Fibroblast of lung (primary cell): Measurements from ENCODE around the gene TIAM1. TPM values are rescaled to one million over a fixed set of nuclear protein-coding genes. Genes with fewer than 3 reads are reported as not detected.

Experiments
- DNase-seq, 2 donors: peaks; one replicate each; pipeline versions ENCODE4 v3.0.0 to v3.0.0-alpha.2; 2010; ENCODE audit warnings: low read depth in 2 of 2
- H2AFZ ChIP-seq: 2 replicates; pipeline ENCODE4 v1.5.1; 2012; ENCODE audit warnings: low read length, control low read depth, inconsistent platforms
- H3K27ac ChIP-seq: 2 replicates; pipeline ENCODE4 v1.5.1; 2011; ENCODE audit warnings: low read length, control low read depth; ENCODE audit not compliant: insufficient read depth
- H3K27me3 ChIP-seq: 2 replicates; pipeline ENCODE4 v1.5.1; 2011; ENCODE audit warnings: mild to moderate bottlenecking, low read length; ENCODE audit not compliant: control insufficient read depth, insufficient read depth
- H3K36me3 ChIP-seq: 2 replicates; pipeline ENCODE4 v1.5.1; 2011; ENCODE audit warnings: low read length; ENCODE audit not compliant: control insufficient read depth, insufficient read depth
- H3K4me1 ChIP-seq: 2 replicates; pipeline ENCODE4 v1.5.1; 2011; ENCODE audit warnings: low read length; ENCODE audit not compliant: control insufficient read depth, insufficient read depth; ENCODE audit errors: extremely low read depth
- H3K4me2 ChIP-seq: 2 replicates; pipeline ENCODE4 v1.5.1; 2011; ENCODE audit warnings: low read length, control low read depth; ENCODE audit not compliant: insufficient read depth; ENCODE audit errors: extremely low read depth
- H3K4me3 ChIP-seq, 4 experiments: fragments of 200-600 bp in 1 of 4; sonication (generic) in 1 of 4; replicated peaks in 1 of 4; 2 replicates each; pipeline ENCODE4 v1.5.1; 2011 to 2016; ENCODE audit warnings: low read length in 4 of 4, low read depth in 3 of 4, mild to moderate bottlenecking in 3 of 4, control low read depth in 2 of 4, inconsistent platforms in 1 of 4, mixed read lengths in 1 of 4; ENCODE audit not compliant: insufficient read depth in 1 of 4; ENCODE audit errors: control extremely low read depth in 1 of 4
- H3K79me2 ChIP-seq: 2 replicates; pipeline ENCODE4 v1.5.1; 2012; ENCODE audit warnings: mild to moderate bottlenecking, low read length, inconsistent platforms; ENCODE audit not compliant: control insufficient read depth, insufficient read depth
- H3K9ac ChIP-seq: 2 replicates; pipeline ENCODE4 v1.5.1; 2011; ENCODE audit warnings: mild to moderate bottlenecking, low read length, control low read depth; ENCODE audit not compliant: insufficient read depth
- H3K9me3 ChIP-seq: 2 replicates; pipeline ENCODE4 v1.5.1; 2012; ENCODE audit warnings: low read depth, low read length; ENCODE audit not compliant: control insufficient read depth, insufficient read depth
- H4K20me1 ChIP-seq: 2 replicates; pipeline ENCODE4 v1.5.1; 2011; ENCODE audit warnings: low read length; ENCODE audit not compliant: control insufficient read depth, insufficient read depth; ENCODE audit errors: extremely low read depth
- CTCF ChIP-seq, 2 donors: IDR thresholded peaks in 1 of 2; conservative IDR thresholded peaks in 1 of 2; 1 replicate in 1 of 2; 2 replicates in 1 of 2; pipeline ENCODE4 v1.5.1; 2011 to 2012; ENCODE audit warnings: low read length in 2 of 2, control low read depth in 1 of 2, inconsistent platforms in 1 of 2, low read depth in 1 of 2, mild to moderate bottlenecking in 1 of 2
- EZH2 ChIP-seq: IDR thresholded peaks from 2 replicates; pipeline ENCODE4 v1.5.1; 2012; ENCODE audit warnings: low read length, control low read depth, mild to moderate bottlenecking; ENCODE audit errors: missing control alignments
- polyA plus RNA-seq, 2 donors: library from polyadenylated mRNA; depleted of rRNA in 1 of 2; stranded (reverse) in 1 of 2; unstranded in 1 of 2; fragments of >200 nt; gene quantifications; 2 replicates each; pipeline ENCODE4 v1.2.1, GENCODE V29; 2011 to 2012; ENCODE audit warnings: missing spikeins in 1 of 2
- total RNA-seq: library from RNA; depleted of rRNA; stranded (reverse); fragments of >200 nt; gene quantifications from 2 replicates; pipeline ENCODE4 v1.2.1, GENCODE V29; 2014

Gene TIAM1
- total and polyA plus RNA-seq, 2 donors (not counting 1 experiment from before 2014, with no cell fraction given), result under 0.01 to 0.52 TPM

GRCh38 chr21:31225713-31226112 is 118.3 kb downstream of the TIAM1 start:
- DNase-seq, result no peak
- Histone ChIP-seq H3K36me3 (no peaks in the 10 kb centered on the region), H3K27me3 (no peaks in the 10 kb centered on the region), H3K9ac (no peak overlapping the region), H4K20me1 (no peaks in the 10 kb centered on the region), H3K9me3 (no peaks in the 10 kb centered on the region), H2AFZ (no peak overlapping the region), H3K79me2 (no peaks in the 10 kb centered on the region), H3K4me1 (no peaks in the 10 kb centered on the region), H3K4me3 (no peak overlapping the region), H3K4me2 (no peak overlapping the region), H3K27ac (no peak overlapping the region)
- TF ChIP-seq CTCF (conservative IDR thresholded peaks at IDR 0.05 in 1 of 2, IDR thresholded peaks at IDR 0.05 in 1 of 2; ENCODE audit: low read depth in 1 of 2, low read length in 2 of 2), result no peak
- no peak for TF ChIP-seq EZH2

- DNase-seq, result peak; percentile 75 to 84
- Histone ChIP-seq H3K27me3 (no peaks in the 10 kb centered on the region), H3K4me1 (no peaks in the 10 kb centered on the region), H3K36me3 (no peaks in the 10 kb centered on the region), H4K20me1 (no peaks in the 10 kb centered on the region), H3K9me3 (no peaks in the 10 kb centered on the region), H3K4me3 (no peak overlapping the region), H2AFZ (no peak overlapping the region), H3K79me2 (no peaks in the 10 kb centered on the region), H3K27ac (no peak overlapping the region), H3K4me2 (no peak overlapping the region), H3K9ac (no peak overlapping the region)
- TF ChIP-seq CTCF (conservative IDR thresholded peaks at IDR 0.05 in 1 of 2, IDR thresholded peaks at IDR 0.05 in 1 of 2; ENCODE audit: low read depth in 1 of 2, low read length in 2 of 2) (no peak), EZH2 (no peak)
These were observed 121.9 kb downstream of the TIAM1 start for GRCh38 chr21:31222142-31222541.

GRCh38 chr21:31221043-31221442 is 123.0 kb downstream of the TIAM1 start:
- no peaks in the 10 kb centered on the region for H3K79me2 ChIP-seq
- no peaks in the 10 kb centered on the region for H3K36me3 ChIP-seq
- TF ChIP-seq EZH2, result no peak
- TF ChIP-seq CTCF (conservative IDR thresholded peaks at IDR 0.05 in 1 of 2, IDR thresholded peaks at IDR 0.05 in 1 of 2; ENCODE audit: low read depth in 1 of 2, low read length in 2 of 2), result no peak
- no peak for DNase-seq
- no peak overlapping the region for H3K4me2 ChIP-seq
- no peaks in the 10 kb centered on the region for H3K9me3 ChIP-seq
- H3K9ac ChIP-seq, result no peak overlapping the region
- H3K4me1 ChIP-seq, result no peaks in the 10 kb centered on the region
- no peak overlapping the region for H3K27ac ChIP-seq
- no peak overlapping the region for H3K4me3 ChIP-seq
- no peak overlapping the region for H2AFZ ChIP-seq
- no peaks in the 10 kb centered on the region for H4K20me1 ChIP-seq
- H3K27me3 ChIP-seq, result no peaks in the 10 kb centered on the region
